PC-9 (cell line): ENCODE data around the gene SELENOS. TPM values are rescaled to one million over a fixed set of nuclear protein-coding genes. Genes with fewer than 3 reads are reported as not detected.

ENCODE experiments used
- BruUV-seq: library from RNA; stranded (reverse); fragments of 400-500 nt; replicated peaks from 2 replicates; lab custom pipeline; 2021; lab: Mats Ljungman, UMichigan
- CTCF ChIA-PET: fragments of 300-600 bp; sonication (Branson Sonifier 250); formaldehyde crosslinking; loops from one replicate; lab custom pipeline; 2022; ENCODE audit warnings: antibody characterized with exemption; lab: Charles Lee
- POLR2A ChIA-PET: fragments of 300-600 bp; sonication (Branson Sonifier 250); formaldehyde crosslinking; loops from one replicate; lab custom pipeline; 2022; ENCODE audit warnings: antibody characterized with exemption; ENCODE audit not compliant: unreplicated experiment; lab: Charles Lee
- DNase-seq, 2 experiments: peaks; one replicate each; pipeline versions ENCODE4 v3.0.0 to v3.0.0-alpha.2; 2015 to 2022; ENCODE audit warnings: mixed read lengths in 1 of 2
- H2AFZ ChIP-seq: fragments of 200-600 bp; sonication (generic); 2 replicates; pipeline ENCODE4 v1.8.1; 2017; ENCODE audit warnings: antibody characterized with exemption
- H3F3A ChIP-seq: fragments of 200-600 bp; sonication (generic); 2 replicates; pipeline ENCODE4 v1.8.1; 2017; ENCODE audit warnings: antibody characterized with exemption, mild to moderate bottlenecking, low read depth; ENCODE audit not compliant: insufficient read depth
- H3K27ac ChIP-seq: fragments of 200-600 bp; sonication (generic); 2 replicates; pipeline ENCODE4 v1.6.1; 2016; ENCODE audit warnings: mixed run types
- H3K27me3 ChIP-seq: fragments of 200-600 bp; sonication (generic); 2 replicates; pipeline ENCODE4 v1.6.1; 2016; ENCODE audit warnings: low read depth, mixed run types; ENCODE audit not compliant: insufficient read depth
- H3K36me3 ChIP-seq: fragments of 200-600 bp; sonication (generic); 2 replicates; pipeline ENCODE4 v1.6.1; 2016; ENCODE audit warnings: low read depth, mixed run types
- H3K4me1 ChIP-seq: fragments of 200-600 bp; sonication (generic); replicated peaks from 2 replicates; pipeline ENCODE4 v1.6.1; 2016; ENCODE audit warnings: mixed run types; ENCODE audit not compliant: insufficient read depth
- H3K4me2 ChIP-seq: fragments of 200-600 bp; sonication (generic); 2 replicates; pipeline ENCODE4 v1.6.1; 2017; ENCODE audit warnings: mixed run types
- H3K4me3 ChIP-seq: fragments of 200-600 bp; sonication (generic); 2 replicates; pipeline ENCODE4 v1.6.1; 2016; ENCODE audit warnings: mixed run types
- H3K79me2 ChIP-seq: fragments of 200-600 bp; sonication (generic); 2 replicates; pipeline ENCODE4 v1.6.1; 2017; ENCODE audit warnings: low read depth, mixed run types
- H3K9me2 ChIP-seq: fragments of 200-600 bp; sonication (generic); 2 replicates; pipeline ENCODE4 v1.8.1; 2017; ENCODE audit warnings: mild to moderate bottlenecking; ENCODE audit not compliant: insufficient read depth
- H3K9me3 ChIP-seq: fragments of 200-600 bp; sonication (generic); 2 replicates; pipeline ENCODE4 v1.8.1; 2016; ENCODE audit warnings: low read depth; ENCODE audit not compliant: insufficient read depth
- H4K20me1 ChIP-seq: fragments of 200-600 bp; sonication (generic); 2 replicates; pipeline ENCODE4 v1.8.1; 2017; ENCODE audit not compliant: insufficient read depth
- EZH2 ChIP-seq: fragments of 200-600 bp; sonication (generic); IDR thresholded peaks from 2 replicates; pipeline ENCODE4 v1.8.0; 2017; ENCODE audit warnings: antibody characterized with exemption, low read depth
- intact Hi-C: fragments of 100-400 bp; cut with micrococcal nuclease; formaldehyde crosslinking; loops from one replicate; pipeline ENCODE4 v1.10.0; 2022; ENCODE audit not compliant: unreplicated experiment
- total RNA-seq: library from RNA; stranded (reverse); gene quantifications from 2 replicates; pipeline ENCODE4 v1.2.3, GENCODE V29; 2021
- TF ChIP-seq, protein P1 (sequence below): fragments of 200-600 bp; sonication (generic); conservative IDR thresholded peaks from 2 replicates; pipeline ENCODE4 v1.6.1; 2017; ENCODE audit warnings: mixed run types, antibody characterized with exemption, mild to moderate bottlenecking, moderate library complexity

The SELENOS gene
- total RNA-seq, 1 experiment from 2014 or later: 28.6 TPM

- no peaks in the 10 kb centered on the region for H3K27me3 ChIP-seq
- H3K4me1 ChIP-seq: no peaks in the 10 kb centered on the region
- no peaks in the 10 kb centered on the region for H3K9me2 ChIP-seq
- H3F3A ChIP-seq: no peaks in the 10 kb centered on the region
- POLR2A ChIA-PET: no interaction called here
- H4K20me1 ChIP-seq: no peaks in the 10 kb centered on the region
- no peaks in the 10 kb centered on the region for H3K9me3 ChIP-seq
- no peaks in the 10 kb centered on the region for H3K36me3 ChIP-seq
- no peak for DNase-seq
- BruUV-seq: no TSS peak
- intact Hi-C loops: no loop called here
- H3K27ac ChIP-seq: no peak overlapping the region
- no peak overlapping the region for H3K4me3 ChIP-seq
- H3K79me2 ChIP-seq: no peaks in the 10 kb centered on the region
- TF ChIP-seq EZH2: no peak
- TF ChIP-seq, protein P1, sequence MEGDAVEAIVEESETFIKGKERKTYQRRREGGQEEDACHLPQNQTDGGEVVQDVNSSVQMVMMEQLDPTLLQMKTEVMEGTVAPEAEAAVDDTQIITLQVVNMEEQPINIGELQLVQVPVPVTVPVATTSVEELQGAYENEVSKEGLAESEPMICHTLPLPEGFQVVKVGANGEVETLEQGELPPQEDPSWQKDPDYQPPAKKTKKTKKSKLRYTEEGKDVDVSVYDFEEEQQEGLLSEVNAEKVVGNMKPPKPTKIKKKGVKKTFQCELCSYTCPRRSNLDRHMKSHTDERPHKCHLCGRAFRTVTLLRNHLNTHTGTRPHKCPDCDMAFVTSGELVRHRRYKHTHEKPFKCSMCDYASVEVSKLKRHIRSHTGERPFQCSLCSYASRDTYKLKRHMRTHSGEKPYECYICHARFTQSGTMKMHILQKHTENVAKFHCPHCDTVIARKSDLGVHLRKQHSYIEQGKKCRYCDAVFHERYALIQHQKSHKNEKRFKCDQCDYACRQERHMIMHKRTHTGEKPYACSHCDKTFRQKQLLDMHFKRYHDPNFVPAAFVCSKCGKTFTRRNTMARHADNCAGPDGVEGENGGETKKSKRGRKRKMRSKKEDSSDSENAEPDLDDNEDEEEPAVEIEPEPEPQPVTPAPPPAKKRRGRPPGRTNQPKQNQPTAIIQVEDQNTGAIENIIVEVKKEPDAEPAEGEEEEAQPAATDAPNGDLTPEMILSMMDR: no peak
- no peak overlapping the region for H3K4me2 ChIP-seq
- no peak overlapping the region for H2AFZ ChIP-seq
- CTCF ChIA-PET: no interaction called here
Observed at GRCh38 chr15:101316529-101316928, 39.2 kb upstream of the SELENOS start.

DNA sequence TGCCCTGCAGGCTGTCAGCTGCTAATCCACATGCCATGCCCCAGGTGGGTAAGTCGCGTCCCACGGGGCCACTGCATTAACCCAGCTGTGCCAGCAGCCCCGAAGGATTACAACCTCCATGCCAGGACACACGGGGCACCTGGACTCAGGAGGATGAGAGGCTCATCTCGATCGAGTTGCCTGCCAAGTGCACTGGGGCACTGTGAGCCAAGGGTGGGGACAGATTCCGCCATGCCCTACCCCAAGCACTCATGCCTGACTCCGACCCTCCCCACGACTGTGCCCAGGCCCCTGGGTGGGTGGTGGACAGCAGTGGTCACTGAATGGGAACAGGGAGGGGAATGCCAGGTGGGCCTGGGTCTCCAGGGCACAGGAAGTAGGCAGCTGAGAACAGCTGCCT lies 38.5 kb upstream of the SELENOS start:
- BruUV-seq: no TSS peak

GRCh38 chr15:101314336-101315125 lies 37.2 kb upstream of the SELENOS start:
- TF ChIP-seq EZH2: no peak
- TF ChIP-seq, protein P1: no peak
- POLR2A ChIA-PET: no interaction called here
- Histone ChIP-seq H3K4me3 (no peak overlapping the region), H3F3A (no peaks in the 10 kb centered on the region), H3K79me2 (no peaks in the 10 kb centered on the region), H3K9me2 (no peaks in the 10 kb centered on the region), H3K27me3 (no peaks in the 10 kb centered on the region), H3K27ac (no peak overlapping the region), H4K20me1 (no peaks in the 10 kb centered on the region), H3K9me3 (no peaks in the 10 kb centered on the region), H2AFZ (no peak overlapping the region), H3K4me1 (no peaks in the 10 kb centered on the region), H3K4me2 (no peak overlapping the region), H3K36me3 (no peaks in the 10 kb centered on the region)
- no peak for DNase-seq
- no TSS peak for BruUV-seq
- intact Hi-C loops: no loop called here
- CTCF ChIA-PET: no interaction called here

More for the DNA sequence above, 38.5 kb upstream of the SELENOS start:
- ChIA-PET CTCF (no interaction called here), POLR2A (no interaction called here)
- intact Hi-C loops: no loop called here
- Histone ChIP-seq H2AFZ (no peak overlapping the region), H3K9me2 (no peaks in the 10 kb centered on the region), H3K36me3 (no peaks in the 10 kb centered on the region), H3K27ac (no peak overlapping the region), H3K9me3 (no peaks in the 10 kb centered on the region), H3F3A (no peaks in the 10 kb centered on the region), H3K4me1 (no peaks in the 10 kb centered on the region), H3K4me2 (no peak overlapping the region), H3K79me2 (no peaks in the 10 kb centered on the region), H3K27me3 (no peaks in the 10 kb centered on the region), H3K4me3 (no peak overlapping the region), H4K20me1 (no peaks in the 10 kb centered on the region)
- TF ChIP-seq, protein P1: no peak
- TF ChIP-seq EZH2: no peak
- no peak for DNase-seq
